Activated T-cell treated with anti-CD3 and anti-CD28 coated beads, Interleukin-2, amount 50 U/mL, for 24 hours (primary cell): ENCODE measurements around the gene ZNF414.
"Not testable (repeated sequence)": the region's sequence is repeated elsewhere in the genome, so short reads cannot be mapped to it uniquely, and the experiment has no call there.

ENCODE experiments used
- DNase-seq: peaks from one replicate; pipeline ENCODE4 v3.0.0-alpha.2; 2020
- H3K27ac Mint-ChIP-seq: 2 replicates; pipeline ENCODE4 v1.8.0; 2020; ENCODE audit warnings: mild to moderate bottlenecking, mixed read lengths
- H3K27me3 Mint-ChIP-seq: 2 replicates; pipeline ENCODE4 v1.8.0; 2020; ENCODE audit warnings: mixed read lengths
- H3K36me3 Mint-ChIP-seq: 2 replicates; pipeline ENCODE4 v1.8.0; 2020; ENCODE audit warnings: low read depth, mixed read lengths
- H3K4me1 Mint-ChIP-seq: 2 replicates; pipeline ENCODE4 v1.8.0; 2020; ENCODE audit warnings: low read depth, mixed read lengths
- H3K4me3 Mint-ChIP-seq: 2 replicates; pipeline ENCODE4 v1.8.0; 2020; ENCODE audit warnings: mild to moderate bottlenecking, moderate library complexity, mixed read lengths
- H3K9me3 Mint-ChIP-seq: 2 replicates; pipeline ENCODE4 v1.8.0; 2020; ENCODE audit warnings: mixed read lengths

ZNF414 gene

GRCh38 chr19:8530061-8530679, 16.2 kb upstream of the ZNF414 start:
- no peak overlapping the region for H3K27ac Mint-ChIP-seq
- no peak overlapping the region for H3K4me3 Mint-ChIP-seq
- H3K9me3 Mint-ChIP-seq = no peaks in the 10 kb centered on the region
- peaks cover 33% of the 10 kb centered on the region for H3K36me3 Mint-ChIP-seq
- peaks cover 4% of the 10 kb centered on the region for H3K4me1 Mint-ChIP-seq
- no peaks in the 10 kb centered on the region for H3K27me3 Mint-ChIP-seq
- DNase-seq = no peak

GRCh38 chr19:8529369-8530006, 15.5 kb upstream of the ZNF414 start:
- no peak overlapping the region for H3K4me3 Mint-ChIP-seq
- H3K27me3 Mint-ChIP-seq = no peaks in the 10 kb centered on the region
- H3K27ac Mint-ChIP-seq = no peak overlapping the region
- no peaks in the 10 kb centered on the region for H3K9me3 Mint-ChIP-seq
- no peak for DNase-seq
- H3K4me1 Mint-ChIP-seq = peaks cover 7% of the 10 kb centered on the region
- H3K36me3 Mint-ChIP-seq = peaks cover 36% of the 10 kb centered on the region

DNA sequence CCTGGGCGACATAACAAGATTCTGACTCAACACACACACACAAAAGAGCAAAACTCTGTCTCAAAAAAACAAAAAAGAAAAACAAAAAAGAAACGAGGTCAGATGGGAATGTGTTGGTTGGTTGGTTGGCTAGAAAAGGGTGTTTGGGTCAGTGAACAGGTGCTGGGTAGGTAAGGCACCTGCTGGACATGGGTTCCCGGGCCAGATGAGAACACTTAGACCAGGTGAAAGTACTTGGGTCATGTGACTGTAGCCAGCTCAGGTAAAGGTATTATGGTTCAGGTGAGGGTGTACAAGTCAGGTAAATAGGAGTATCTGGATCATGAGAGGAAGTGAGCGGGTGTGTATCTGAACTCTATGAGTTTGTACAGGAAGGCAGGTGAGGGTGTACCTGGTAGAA, 14.5 kb upstream of the ZNF414 start:
- Mint-ChIP-seq H3K27ac (no peak overlapping the region), H3K36me3 (peaks cover 37% of the 10 kb centered on the region), H3K4me3 (no peak overlapping the region), H3K27me3 (no peaks in the 10 kb centered on the region), H3K9me3 (no peaks in the 10 kb centered on the region), H3K4me1 (peaks cover 7% of the 10 kb centered on the region)
- DNase-seq = no peak

DNA sequence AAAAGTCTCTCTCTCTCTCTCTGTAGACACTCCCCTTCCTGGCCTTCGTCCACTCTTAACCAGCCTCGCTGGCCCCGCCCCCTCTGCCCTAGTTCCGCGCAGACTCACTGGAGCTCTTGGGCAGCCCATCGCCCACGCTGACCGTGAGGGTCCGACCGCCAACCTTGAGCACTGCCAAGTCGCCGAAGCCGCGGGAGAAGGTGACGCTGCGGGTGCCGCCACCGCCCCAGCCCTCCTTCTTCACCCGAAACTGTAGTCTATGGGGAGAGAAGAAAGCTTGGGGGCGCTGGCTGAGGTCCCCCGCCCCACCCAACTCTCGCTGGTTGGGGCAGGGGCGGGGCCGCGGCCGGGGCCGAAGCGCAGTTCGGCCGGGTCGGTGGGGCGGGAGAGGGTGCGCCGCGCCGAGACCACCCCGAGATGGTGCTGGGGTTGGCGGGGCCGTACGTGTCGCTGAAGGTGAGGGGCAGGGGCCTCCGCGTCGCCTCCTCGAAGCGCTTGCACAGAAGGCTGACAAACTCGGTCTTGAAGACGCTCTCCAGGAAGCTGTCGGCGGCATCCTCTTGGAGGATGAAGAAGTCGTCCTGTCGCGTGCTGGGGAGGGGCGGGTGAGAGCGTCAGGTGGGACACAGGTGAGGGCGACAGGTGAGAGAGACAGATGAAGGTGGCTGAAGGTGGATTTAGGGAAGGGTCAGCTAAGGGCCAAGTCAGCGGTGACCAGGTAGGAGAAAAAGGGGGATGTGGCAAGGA, 12.6 kb upstream of the ZNF414 start:
- H3K4me3 Mint-ChIP-seq = no peak overlapping the region
- no peaks in the 10 kb centered on the region for H3K27me3 Mint-ChIP-seq
- H3K4me1 Mint-ChIP-seq = peaks cover 7% of the 10 kb centered on the region
- no peak overlapping the region for H3K27ac Mint-ChIP-seq
- no peak for DNase-seq
- H3K9me3 Mint-ChIP-seq = no peaks in the 10 kb centered on the region
- H3K36me3 Mint-ChIP-seq = peaks cover 34% of the 10 kb centered on the region

DNA sequence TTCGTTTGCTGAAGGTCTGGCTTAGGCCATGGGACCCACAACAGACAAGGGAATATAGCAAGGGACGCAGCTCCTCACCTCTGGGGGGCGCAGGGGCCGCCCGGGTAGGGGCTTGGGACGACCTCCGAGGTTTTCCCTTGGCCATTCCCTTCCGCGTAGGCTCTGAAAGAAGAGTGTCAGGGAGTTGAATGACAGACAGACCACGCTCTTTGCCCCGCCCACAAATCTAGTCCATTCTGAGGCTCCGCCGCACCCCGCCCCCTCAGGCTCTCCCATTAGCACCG, 11.4 kb upstream of the ZNF414 start:
- H3K4me3 Mint-ChIP-seq = no peak overlapping the region
- no peaks in the 10 kb centered on the region for H3K27me3 Mint-ChIP-seq
- H3K4me1 Mint-ChIP-seq = peaks cover 7% of the 10 kb centered on the region
- DNase-seq = no peak
- peaks cover 36% of the 10 kb centered on the region for H3K36me3 Mint-ChIP-seq
- no peaks in the 10 kb centered on the region for H3K9me3 Mint-ChIP-seq
- no peak overlapping the region for H3K27ac Mint-ChIP-seq

DNA sequence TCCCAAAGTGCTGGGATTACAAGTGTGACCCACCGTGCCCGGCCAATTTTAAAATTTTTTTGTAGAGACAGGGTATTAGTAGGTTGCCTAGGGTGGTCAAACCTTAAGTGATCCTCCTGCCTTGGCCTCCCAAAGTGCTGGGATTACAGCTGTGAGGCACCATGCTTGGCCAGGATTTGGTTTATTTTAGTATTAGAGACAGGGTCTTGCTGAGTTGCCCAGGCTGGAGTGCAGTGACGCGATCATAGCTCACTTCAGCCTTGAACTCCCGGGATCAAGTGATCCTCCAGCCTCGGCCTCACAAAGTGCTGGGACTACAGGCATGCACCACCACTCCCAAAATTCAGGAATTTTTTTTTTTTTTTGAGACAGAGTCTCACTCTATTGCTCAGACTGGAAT, 5.4 kb upstream of the ZNF414 start:
- Mint-ChIP-seq H3K27me3 (no peaks in the 10 kb centered on the region), H3K4me3 (no peak overlapping the region), H3K27ac (no peak overlapping the region)

DNA sequence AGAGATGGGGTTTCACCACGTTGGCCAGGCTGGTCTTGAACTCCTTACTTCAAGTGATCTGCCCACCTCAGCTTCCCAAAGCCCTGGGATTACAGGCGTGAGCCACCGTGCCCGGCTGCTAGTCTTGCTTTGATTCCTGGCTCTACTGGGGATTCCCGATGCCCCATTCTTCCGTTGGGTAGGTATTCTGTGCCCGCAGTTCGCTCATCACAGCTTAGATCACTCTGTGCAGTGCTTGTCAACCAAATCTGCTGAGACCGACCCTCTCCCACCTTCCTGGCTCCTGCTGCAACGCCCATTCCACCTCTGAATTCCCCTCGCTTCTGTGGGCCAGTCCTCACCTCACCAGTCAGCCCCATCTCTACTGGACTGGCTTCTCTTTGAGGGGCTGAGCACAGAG, 4.6 kb upstream of the ZNF414 start:
- H3K36me3 Mint-ChIP-seq = peaks cover 7% of the 10 kb centered on the region
- no peaks in the 10 kb centered on the region for H3K9me3 Mint-ChIP-seq
- H3K27ac Mint-ChIP-seq = peak overlapping the region; percentile 91
- peaks cover 46% of the 10 kb centered on the region for H3K4me1 Mint-ChIP-seq
- no peak overlapping the region for H3K4me3 Mint-ChIP-seq
- DNase-seq = no peak
- H3K27me3 Mint-ChIP-seq = no peaks in the 10 kb centered on the region

More for the DNA sequence above, 5.4 kb upstream of the ZNF414 start:
- H3K4me1 Mint-ChIP-seq = peaks cover 42% of the 10 kb centered on the region
- no peaks in the 10 kb centered on the region for H3K9me3 Mint-ChIP-seq
- peaks cover 6% of the 10 kb centered on the region for H3K36me3 Mint-ChIP-seq
- no peak for DNase-seq

- H3K9me3 Mint-ChIP-seq = no peaks in the 10 kb centered on the region
- DNase-seq = peak; percentile 43
- peaks cover 9% of the 10 kb centered on the region for H3K36me3 Mint-ChIP-seq
- peak overlapping the region; percentile 91 for H3K27ac Mint-ChIP-seq
- H3K4me3 Mint-ChIP-seq = peak overlapping the region; percentile 41
- H3K4me1 Mint-ChIP-seq = peaks cover 52% of the 10 kb centered on the region
- no peaks in the 10 kb centered on the region for H3K27me3 Mint-ChIP-seq
These were observed 3.8 kb upstream of the ZNF414 start for GRCh38 chr19:8517551-8518442.

DNA sequence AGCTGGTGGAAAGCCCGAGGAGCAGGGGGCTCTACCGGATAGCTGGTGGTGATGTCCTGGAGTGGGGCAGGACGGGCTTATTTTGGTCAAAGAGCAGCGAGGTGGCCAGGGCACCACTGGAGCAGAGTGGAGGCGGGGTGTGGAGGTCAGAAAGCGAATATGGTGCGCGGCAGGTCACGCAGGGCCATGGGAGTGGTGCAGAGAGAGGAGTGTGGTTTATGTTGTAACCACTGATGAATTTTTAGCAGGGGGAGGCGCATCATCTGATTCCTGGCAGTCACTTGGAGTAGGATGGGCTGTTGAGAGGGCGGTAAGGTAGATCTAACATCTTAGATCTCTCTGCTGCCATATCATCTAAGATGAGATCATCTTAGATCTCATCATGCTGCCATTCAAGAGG, 1.4 kb upstream of the ZNF414 start:
- Mint-ChIP-seq H3K36me3 (peaks cover 14% of the 10 kb centered on the region), H3K27ac (peak overlapping the region; percentile 100), H3K4me3 (peak overlapping the region; percentile 91), H3K4me1 (peaks cover 60% of the 10 kb centered on the region), H3K27me3 (no peaks in the 10 kb centered on the region), H3K9me3 (no peaks in the 10 kb centered on the region)
- peak; percentile 67 for DNase-seq

GRCh38 chr19:8514505-8515009, 590 bp upstream of the ZNF414 start:
- not testable (repeated sequence) for H3K27me3 Mint-ChIP-seq, DNase-seq, H3K9me3 Mint-ChIP-seq
- Mint-ChIP-seq H3K4me1 (peaks cover 58% of the 10 kb centered on the region), H3K27ac (peak overlapping the region; percentile 100), H3K4me3 (peak overlapping the region; percentile 91), H3K36me3 (peaks cover 17% of the 10 kb centered on the region)

- Mint-ChIP-seq H3K27ac (peak overlapping the region; percentile 100), H3K36me3 (peaks cover 22% of the 10 kb centered on the region), H3K27me3 (no peaks in the 10 kb centered on the region), H3K4me3 (peak overlapping the region; percentile 91), H3K4me1 (peaks cover 52% of the 10 kb centered on the region), H3K9me3 (no peaks in the 10 kb centered on the region)
- DNase-seq = peak; percentile 42
These were observed 806 bp downstream of the ZNF414 start for GRCh38 chr19:8513036-8513686.

DNA sequence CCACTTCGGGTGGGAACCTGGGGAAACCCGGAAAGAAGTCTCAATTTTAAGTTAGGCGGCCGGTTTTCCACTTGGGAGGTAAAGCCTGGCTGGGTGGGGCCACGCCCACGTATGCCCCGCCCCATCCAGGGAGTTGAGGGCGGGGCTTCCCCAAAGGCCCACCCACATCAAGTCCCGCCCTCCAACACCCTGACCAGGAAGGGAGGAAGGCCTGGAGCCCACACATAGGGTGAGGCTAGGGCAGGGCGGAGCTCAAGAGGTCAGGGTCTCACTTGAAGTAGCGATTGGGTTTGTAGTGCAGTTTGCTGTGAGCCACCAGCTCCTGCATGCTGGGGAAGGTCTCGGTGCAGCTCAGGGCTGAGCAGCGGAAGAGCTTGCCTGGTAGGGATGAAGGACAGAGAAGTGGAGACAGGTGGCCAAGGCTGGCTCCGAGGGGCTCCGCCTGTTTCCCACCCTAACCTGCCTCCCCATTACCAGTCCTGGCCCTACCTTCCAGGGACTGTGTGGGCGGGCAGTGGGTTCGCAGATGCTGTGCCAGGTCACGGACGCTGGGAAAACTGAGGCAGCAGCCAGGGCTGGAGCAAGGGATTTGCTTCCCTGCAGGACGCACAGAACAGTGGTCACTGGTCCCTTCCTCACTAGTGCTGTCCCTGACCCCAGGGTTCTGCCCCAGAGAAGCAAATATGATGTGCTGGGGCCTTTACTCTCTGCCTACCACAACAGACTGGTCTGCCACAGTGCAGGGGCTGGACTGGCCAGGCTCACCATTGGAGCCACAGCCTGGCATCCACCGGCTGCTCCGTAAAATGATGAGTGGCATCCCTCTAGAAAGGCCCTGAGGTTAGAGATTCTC, 1.6 kb downstream of the ZNF414 start:
- Mint-ChIP-seq H3K36me3 (peaks cover 22% of the 10 kb centered on the region), H3K9me3 (no peaks in the 10 kb centered on the region), H3K4me3 (peak overlapping the region; percentile 91), H3K27me3 (no peaks in the 10 kb centered on the region), H3K4me1 (peaks cover 44% of the 10 kb centered on the region), H3K27ac (peak overlapping the region; percentile 81)
- DNase-seq = peak; percentile 55

DNA sequence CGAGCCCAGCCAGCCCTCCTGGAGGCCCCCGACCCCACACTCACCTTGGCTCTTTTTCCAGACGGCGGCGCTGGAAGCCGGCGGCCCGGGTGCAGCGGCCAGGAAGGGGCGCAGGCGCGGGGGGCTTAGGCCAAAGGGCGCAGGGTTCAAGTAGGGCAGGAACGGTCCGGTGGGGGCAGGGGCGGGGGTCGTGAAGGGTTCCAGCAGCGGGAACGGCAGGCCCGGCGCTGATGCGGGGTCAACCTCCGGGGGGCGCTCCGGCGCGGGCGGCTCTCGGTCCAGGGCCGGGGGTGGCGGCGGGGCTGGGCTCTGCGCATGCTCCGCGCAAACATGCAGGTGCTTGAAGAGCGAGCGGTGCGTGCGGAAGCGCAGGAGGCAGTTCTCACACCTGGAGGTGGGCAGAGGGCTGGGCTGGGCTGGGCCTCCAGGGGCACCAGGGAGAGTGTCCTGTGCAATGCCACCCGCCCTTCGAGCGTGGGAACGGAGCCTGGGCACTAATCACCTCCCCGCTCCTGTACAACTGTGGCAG, 2.3 kb downstream of the ZNF414 start:
- no peak for DNase-seq
- Mint-ChIP-seq H3K36me3 (peaks cover 22% of the 10 kb centered on the region), H3K4me1 (peaks cover 42% of the 10 kb centered on the region), H3K9me3 (no peaks in the 10 kb centered on the region), H3K27ac (no peak overlapping the region), H3K4me3 (no peak overlapping the region), H3K27me3 (no peaks in the 10 kb centered on the region)
